GM12892 (cell line): ENCODE measurements around the gene INPP4B.

ENCODE experiments used
- POLR2A ChIP-seq: IDR thresholded peaks from 2 replicates; pipeline ENCODE4 v1.6.1; 2011; ENCODE audit warnings: low read depth, low read length, control low read depth
- POLR2AphosphoS5 ChIP-seq: IDR thresholded peaks from 2 replicates; pipeline ENCODE4 v1.6.1; 2011; ENCODE audit warnings: low read depth, low read length, control low read depth
- TAF1 ChIP-seq: IDR thresholded peaks from 2 replicates; pipeline ENCODE4 v1.6.1; 2011; ENCODE audit warnings: low read depth, mild to moderate bottlenecking, control low read depth, low read length, borderline replicate concordance

- no peak for TF ChIP-seq POLR2AphosphoS5
- TF ChIP-seq POLR2A, result no peak
- no peak for TF ChIP-seq TAF1
Observed at GRCh38 chr4:142331646-142332045, 514.5 kb downstream of the INPP4B start.
